Measurements from ENCODE around the gene COL18A1. TPM values are rescaled to one million over a fixed set of nuclear protein-coding genes. Genes with fewer than 3 reads are reported as not detected.

Gene COL18A1
- polyA plus RNA-seq, 1 donor (not counting 4 experiments of a cell fraction or from before 2014, with no cell fraction given), result 13.0 TPM

GRCh38 chr21:45528028-45528705 is 123.2 kb downstream of the COL18A1 start:
- H3K9me3 ChIP-seq (ENCODE audit: control insufficient read depth, low read depth, low read length), result no peaks in the 10 kb centered on the region
- no peak overlapping the region for H3K27ac ChIP-seq (ENCODE audit: control insufficient read depth, insufficient read depth, low read length)
- dilution Hi-C loops (cut with MboI; ENCODE audit: extremely low pct_ligation_motif_present, low sequenced_read_pairs), result no loop called here
- peaks cover 11 to 18% of the 10 kb centered on the region in 2 experiments for H3K36me3 ChIP-seq (ENCODE audit: control insufficient read depth in 2 of 2, extremely low read depth in 1 of 2, insufficient read depth in 2 of 2, low read length in 2 of 2)
- no peak overlapping the region for H3K9ac ChIP-seq (ENCODE audit: control insufficient read depth, extremely low read depth, insufficient read depth, low read length)
- H2AFZ ChIP-seq (ENCODE audit: control insufficient read depth, low read length), result no peak overlapping the region
- no peak for DNase-seq (ENCODE audit: low read depth, low spot score)
- H4K20me1 ChIP-seq (ENCODE audit: control insufficient read depth, extremely low read depth, insufficient read depth, low read length), result no peaks in the 10 kb centered on the region
- FAIRE-seq, result no peak
- no peaks in the 10 kb centered on the region for H3K9me1 ChIP-seq (ENCODE audit: control insufficient read depth, extremely low read depth, insufficient read depth, low read length)
- no peak for TF ChIP-seq EZH2 (IDR thresholded peaks at IDR 0.05; ENCODE audit: low read length)
- TF ChIP-seq CTCF (optimal IDR thresholded peaks at IDR 0.05 in 1 of 3, IDR thresholded peaks at IDR 0.05 in 1 of 3, conservative IDR thresholded peaks at IDR 0.05 in 1 of 3; ENCODE audit: extremely low read depth in 1 of 3, insufficient read depth in 2 of 3, low read length in 3 of 3), result no peak
- H3K79me2 ChIP-seq (ENCODE audit: control insufficient read depth, insufficient read depth, low read length), result no peaks in the 10 kb centered on the region
- no peak overlapping the region for H3K4me2 ChIP-seq (ENCODE audit: control insufficient read depth, extremely low read depth, insufficient read depth, low read depth, low read length)
- H3K27me3 ChIP-seq (ENCODE audit: control insufficient read depth, extremely low read depth, insufficient read depth, low read length), result no peaks in the 10 kb centered on the region
- no peak overlapping the region for H3K4me3 ChIP-seq (ENCODE audit: control insufficient read depth in 2 of 3, extremely low read depth in 1 of 3, insufficient read depth in 2 of 3, low read depth in 1 of 3, low read length in 3 of 3)
- peaks cover 11% of the 10 kb centered on the region for H3K4me1 ChIP-seq (ENCODE audit: control insufficient read depth, extremely low read depth, insufficient read depth, low read length)

- no peaks in the 10 kb centered on the region for H3K27me3 ChIP-seq (ENCODE audit: control insufficient read depth, extremely low read depth, insufficient read depth, low read length)
- H4K20me1 ChIP-seq (ENCODE audit: control insufficient read depth, extremely low read depth, insufficient read depth, low read length), result no peaks in the 10 kb centered on the region
- H3K79me2 ChIP-seq (ENCODE audit: control insufficient read depth, insufficient read depth, low read length), result no peaks in the 10 kb centered on the region
- H3K36me3 ChIP-seq (ENCODE audit: control insufficient read depth in 2 of 2, extremely low read depth in 1 of 2, insufficient read depth in 2 of 2, low read length in 2 of 2), result peaks cover 11 to 18% of the 10 kb centered on the region in 2 experiments
- H3K4me3 ChIP-seq (ENCODE audit: control insufficient read depth in 2 of 3, extremely low read depth in 1 of 3, insufficient read depth in 2 of 3, low read depth in 1 of 3, low read length in 3 of 3), result no peak overlapping the region
- no peak overlapping the region for H2AFZ ChIP-seq (ENCODE audit: control insufficient read depth, low read length)
- no peaks in the 10 kb centered on the region for H3K9me1 ChIP-seq (ENCODE audit: control insufficient read depth, extremely low read depth, insufficient read depth, low read length)
- no peak for FAIRE-seq
- no peaks in the 10 kb centered on the region for H3K9me3 ChIP-seq (ENCODE audit: control insufficient read depth, low read depth, low read length)
- no peak overlapping the region for H3K4me2 ChIP-seq (ENCODE audit: control insufficient read depth, extremely low read depth, insufficient read depth, low read depth, low read length)
- peaks cover 11% of the 10 kb centered on the region for H3K4me1 ChIP-seq (ENCODE audit: control insufficient read depth, extremely low read depth, insufficient read depth, low read length)
- no peak for DNase-seq (ENCODE audit: low read depth, low spot score)
- dilution Hi-C loops (cut with MboI; ENCODE audit: extremely low pct_ligation_motif_present, low sequenced_read_pairs), result no loop called here
- no peak overlapping the region for H3K27ac ChIP-seq (ENCODE audit: control insufficient read depth, insufficient read depth, low read length)
- no peak for TF ChIP-seq CTCF (optimal IDR thresholded peaks at IDR 0.05 in 1 of 3, IDR thresholded peaks at IDR 0.05 in 1 of 3, conservative IDR thresholded peaks at IDR 0.05 in 1 of 3; ENCODE audit: extremely low read depth in 1 of 3, insufficient read depth in 2 of 3, low read length in 3 of 3)
- no peak for TF ChIP-seq EZH2 (IDR thresholded peaks at IDR 0.05; ENCODE audit: low read length)
- H3K9ac ChIP-seq (ENCODE audit: control insufficient read depth, extremely low read depth, insufficient read depth, low read length), result no peak overlapping the region
Measured at GRCh38 chr21:45528981-45529784, 124.2 kb downstream of the COL18A1 start.

Measured in keratinocyte (primary cell).